ENCODE data around the gene PTGER1. TPM values are rescaled to one million over a fixed set of nuclear protein-coding genes. Genes with fewer than 3 reads are reported as not detected.

Gene PTGER1
- 1 to 10 TPM in 2 of 4 donors, under 1 TPM in 2; 0.23 to 4.6 (median 1.3) TPM for total RNA-seq

- peak within 1 kb of the TSS in 3 of 4 donors; percentile 35 to 65 (median 55) for H3K27ac ChIP-seq
- ATAC-seq: peak; percentile 20
- H3K4me3 ChIP-seq: peak within 1 kb of the TSS in 1 of 2 donors; percentile 36
- H3K27me3 ChIP-seq: peaks cover 34% of the 10 kb centered on the region
- H3K4me1 ChIP-seq: peaks cover 0 to 81% (median 28%) of the 10 kb centered on the region in 3 donors
- peaks cover 0 to 45% of the 10 kb centered on the region in 2 donors for H3K36me3 ChIP-seq
- TF ChIP-seq CTCF (IDR thresholded peaks at IDR 0.05) (peak in 3 of 4 experiments; percentile 25 to 53 (median 49)), EP300 (IDR thresholded peaks at IDR 0.05) (no peak), POLR2AphosphoS5 (IDR thresholded peaks at IDR 0.05) (no peak)
- no peaks in the 10 kb centered on the region for H3K9me3 ChIP-seq
- 20% methylated on average over 2 of the region's 33 CpGs; no CpG with 5 or more reads in 1 of the 2 donors for WGBS, 2 donors (ENCODE audit: low coverage in 1 of 2)
Measured at GRCh38 chr19:14475251-14476073, at the start of gene PTGER1. TSS of gene PTGER1 (minus strand) at chr19:14475354. CDS start at chr19:14474320, 1,034 bp downstream.

GRCh38 chr19:14520543-14520942 lies 45.4 kb upstream of the PTGER1 start:
- ATAC-seq: no peak

GRCh38 chr19:14519860-14520407 lies 44.8 kb upstream of the PTGER1 start:
- ATAC-seq: no peak
- no peaks in the 10 kb centered on the region for H3K9me3 ChIP-seq
- H3K4me3 ChIP-seq: no peak overlapping the region
- peaks cover 0 to 34% (median 25%) of the 10 kb centered on the region in 3 donors for H3K4me1 ChIP-seq
- peaks cover 0 to 19% of the 10 kb centered on the region in 2 donors for H3K36me3 ChIP-seq
- no peaks in the 10 kb centered on the region for H3K27me3 ChIP-seq
- H3K27ac ChIP-seq: peak overlapping the region in 3 of 4 donors; percentile 97 to 99 (median 99)
- 14% methylated on average over 1 of the region's 2 CpGs; no CpG with 5 or more reads in 1 of the 2 donors for WGBS, 2 donors (ENCODE audit: low coverage in 1 of 2)
- no peak for TF ChIP-seq POLR2AphosphoS5 (IDR thresholded peaks at IDR 0.05)
- no peak for TF ChIP-seq EP300 (IDR thresholded peaks at IDR 0.05)
- TF ChIP-seq POLR2A (IDR thresholded peaks at IDR 0.05): no peak
- no peak for TF ChIP-seq CTCF (IDR thresholded peaks at IDR 0.05)

More at GRCh38 chr19:14520543-14520942, 45.4 kb upstream of the PTGER1 start:
- Histone ChIP-seq H3K27me3 (no peaks in the 10 kb centered on the region), H3K9me3 (no peaks in the 10 kb centered on the region), H3K4me1 (peaks cover 0 to 28% (median 18%) of the 10 kb centered on the region in 3 donors), H3K36me3 (peaks cover 0 to 13% of the 10 kb centered on the region in 2 donors), H3K27ac (no peak overlapping the region), H3K4me3 (no peak overlapping the region)
- 94 to 100% methylated on average over 1 to 4 of the region's 4 CpGs for WGBS, 2 donors (ENCODE audit: low coverage in 1 of 2)
- no peak for TF ChIP-seq EP300 (IDR thresholded peaks at IDR 0.05)
- TF ChIP-seq POLR2A (IDR thresholded peaks at IDR 0.05): no peak

- no peak overlapping the region for H3K4me3 ChIP-seq
- H3K9me3 ChIP-seq: no peaks in the 10 kb centered on the region
- no peaks in the 10 kb centered on the region for H3K27me3 ChIP-seq
- TF ChIP-seq POLR2A (IDR thresholded peaks at IDR 0.05) (no peak), POLR2AphosphoS5 (IDR thresholded peaks at IDR 0.05) (no peak), EP300 (IDR thresholded peaks at IDR 0.05) (no peak), CTCF (IDR thresholded peaks at IDR 0.05) (no peak)
- H3K36me3 ChIP-seq: peaks cover 0 to 25% of the 10 kb centered on the region in 2 donors
- 89 to 94% methylated on average over 13 to 18 of the region's 22 CpGs for WGBS, 2 donors (ENCODE audit: low coverage in 1 of 2)
- no peak for ATAC-seq
- H3K27ac ChIP-seq: peak overlapping the region; percentile 64 to 99 (median 98)
- H3K4me1 ChIP-seq: peaks cover 0 to 40% (median 30%) of the 10 kb centered on the region in 3 donors
Measured at GRCh38 chr19:14519245-14519859, 44.2 kb upstream of the PTGER1 start.

All from gastroesophageal sphincter (tissue), 4 donors.